GM19351 (cell line): Measurements from ENCODE around the gene PLEKHG4.

Experiments
- ATAC-seq: cut with Tn5 transposase; IDR thresholded peaks from one replicate; pipeline ENCODE4 v1.9.1; 2021; ENCODE audit warnings: mild to moderate bottlenecking, moderate library complexity; ENCODE audit not compliant: unreplicated experiment

PLEKHG4 gene

GRCh38 chr16:67283826-67284555, 4.7 kb downstream of the PLEKHG4 start:
- ATAC-seq: no peak

GRCh38 chr16:67284699-67285646, 5.6 kb downstream of the PLEKHG4 start:
- ATAC-seq: no peak

- ATAC-seq: no peak
Measured at GRCh38 chr16:67286441-67287235, 7.3 kb downstream of the PLEKHG4 start.

- no peak for ATAC-seq
Measured at GRCh38 chr16:67287960-67288359, 8.6 kb downstream of the PLEKHG4 start.

GRCh38 chr16:67291461-67291860, 12.1 kb downstream of the PLEKHG4 start:
- no peak for ATAC-seq

- ATAC-seq: no peak
Measured at GRCh38 chr16:67294171-67294757, 14.9 kb downstream of the PLEKHG4 start.

- no peak for ATAC-seq
Measured at GRCh38 chr16:67294938-67295361, 15.6 kb downstream of the PLEKHG4 start.

GRCh38 chr16:67296420-67296819, 17.1 kb downstream of the PLEKHG4 start:
- ATAC-seq: no peak

- ATAC-seq: no peak
Measured at GRCh38 chr16:67298277-67298676, 18.9 kb downstream of the PLEKHG4 start.

GRCh38 chr16:67299269-67299668, 19.9 kb downstream of the PLEKHG4 start:
- ATAC-seq: no peak

- ATAC-seq: no peak
Measured at GRCh38 chr16:67301080-67301782, 21.9 kb downstream of the PLEKHG4 start.

- no peak for ATAC-seq
Measured at GRCh38 chr16:67302076-67302475, 22.7 kb downstream of the PLEKHG4 start.

- no peak for ATAC-seq
Measured at GRCh38 chr16:67302970-67303369, 23.6 kb downstream of the PLEKHG4 start.

- ATAC-seq: no peak
Measured at GRCh38 chr16:67304020-67304419, 24.7 kb downstream of the PLEKHG4 start.

- no peak for ATAC-seq
Measured at GRCh38 chr16:67305216-67306071, 26.1 kb downstream of the PLEKHG4 start.

- no peak for ATAC-seq
Measured at GRCh38 chr16:67310561-67310960, 31.2 kb downstream of the PLEKHG4 start.

- peak; percentile 81 for ATAC-seq
Measured at GRCh38 chr16:67311607-67312488, 32.5 kb downstream of the PLEKHG4 start.

GRCh38 chr16:67312719-67313118, 33.4 kb downstream of the PLEKHG4 start:
- no peak for ATAC-seq
